Neutrophil (primary cell): ENCODE measurements around the gene UROS.

ENCODE experiments used
- H3K27ac ChIP-seq: fragments of 200-600 bp; sonication (generic); 2 replicates; pipeline ENCODE4 v1.5.1; 2016; ENCODE audit warnings: mild to moderate bottlenecking, moderate library complexity
- H3K27me3 ChIP-seq: fragments of 200-600 bp; sonication (generic); 2 replicates; pipeline ENCODE4 v1.6.0; 2016; ENCODE audit warnings: mild to moderate bottlenecking
- H3K36me3 ChIP-seq: fragments of 200-600 bp; sonication (generic); 2 replicates; pipeline ENCODE4 v1.5.1; 2017
- H3K4me1 ChIP-seq, 2 experiments: fragments of 200-600 bp in 1 of 2; sonication (generic) in 1 of 2; 1 replicate in 1 of 2; 2 replicates in 1 of 2; pipeline versions ENCODE4 v1.5.1 to v1.6.1; 2013 to 2016; ENCODE audit warnings: low read depth in 1 of 2, low read length in 1 of 2, mild to moderate bottlenecking in 1 of 2, moderate library complexity in 1 of 2; ENCODE audit not compliant: control insufficient read depth in 1 of 2, insufficient read depth in 1 of 2
- H3K4me3 ChIP-seq, 2 experiments: fragments of 200-600 bp in 1 of 2; sonication (generic) in 1 of 2; 1 replicate in 1 of 2; 2 replicates in 1 of 2; pipeline ENCODE4 v1.5.1; 2013 to 2016; ENCODE audit warnings: low read depth in 1 of 2, low read length in 1 of 2, mild to moderate bottlenecking in 1 of 2, moderate library complexity in 1 of 2
- H3K9me3 ChIP-seq: fragments of 200-600 bp; sonication (generic); 2 replicates; pipeline ENCODE4 v1.5.1; 2016
- TF ChIP-seq, protein P1 (sequence below): fragments of 200-600 bp; sonication (generic); IDR thresholded peaks from 2 replicates; pipeline ENCODE4 v1.5.1; 2016; ENCODE audit warnings: antibody characterized with exemption

UROS gene

DNA sequence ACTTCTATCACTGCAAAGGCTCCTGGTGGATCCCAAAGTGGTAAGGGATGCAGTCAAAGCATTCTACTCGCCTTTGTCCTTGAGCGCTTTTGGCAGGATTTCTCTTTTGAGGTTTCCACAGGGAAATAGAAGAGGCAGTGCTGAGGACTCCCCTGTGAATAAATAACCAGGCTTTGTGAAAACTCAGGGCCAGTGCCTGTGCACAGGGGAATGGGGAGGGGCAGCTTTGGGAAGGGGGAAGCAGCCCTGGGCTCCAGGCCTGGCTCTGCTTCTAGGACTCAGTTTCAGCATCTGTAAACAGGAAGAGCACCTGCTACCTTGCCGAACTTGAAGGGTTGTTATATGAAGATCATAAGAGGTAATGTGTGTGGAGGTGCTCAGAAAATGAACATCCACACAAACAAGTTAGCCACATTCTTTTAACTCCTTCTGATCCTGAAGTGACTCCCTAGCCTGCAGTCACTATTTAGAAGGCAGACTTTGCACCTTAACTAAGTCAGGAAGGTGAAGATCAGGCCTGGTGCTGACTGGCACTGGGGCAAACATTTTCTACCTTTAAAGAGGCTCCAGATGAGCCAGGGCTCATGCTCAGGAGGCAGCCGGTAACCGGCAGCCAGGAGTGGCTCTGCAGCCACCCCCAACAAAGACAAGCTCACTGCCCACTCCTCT, 24.9 kb downstream of the UROS start:
- TF ChIP-seq, protein P1, sequence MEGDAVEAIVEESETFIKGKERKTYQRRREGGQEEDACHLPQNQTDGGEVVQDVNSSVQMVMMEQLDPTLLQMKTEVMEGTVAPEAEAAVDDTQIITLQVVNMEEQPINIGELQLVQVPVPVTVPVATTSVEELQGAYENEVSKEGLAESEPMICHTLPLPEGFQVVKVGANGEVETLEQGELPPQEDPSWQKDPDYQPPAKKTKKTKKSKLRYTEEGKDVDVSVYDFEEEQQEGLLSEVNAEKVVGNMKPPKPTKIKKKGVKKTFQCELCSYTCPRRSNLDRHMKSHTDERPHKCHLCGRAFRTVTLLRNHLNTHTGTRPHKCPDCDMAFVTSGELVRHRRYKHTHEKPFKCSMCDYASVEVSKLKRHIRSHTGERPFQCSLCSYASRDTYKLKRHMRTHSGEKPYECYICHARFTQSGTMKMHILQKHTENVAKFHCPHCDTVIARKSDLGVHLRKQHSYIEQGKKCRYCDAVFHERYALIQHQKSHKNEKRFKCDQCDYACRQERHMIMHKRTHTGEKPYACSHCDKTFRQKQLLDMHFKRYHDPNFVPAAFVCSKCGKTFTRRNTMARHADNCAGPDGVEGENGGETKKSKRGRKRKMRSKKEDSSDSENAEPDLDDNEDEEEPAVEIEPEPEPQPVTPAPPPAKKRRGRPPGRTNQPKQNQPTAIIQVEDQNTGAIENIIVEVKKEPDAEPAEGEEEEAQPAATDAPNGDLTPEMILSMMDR, result no peak
- H3K4me3 ChIP-seq, result no peak overlapping the region
- peaks cover 29% of the 10 kb centered on the region for H3K36me3 ChIP-seq
- H3K27me3 ChIP-seq, result no peaks in the 10 kb centered on the region
- no peaks in the 10 kb centered on the region for H3K9me3 ChIP-seq
- no peak overlapping the region for H3K27ac ChIP-seq
- H3K4me1 ChIP-seq, result no peaks in the 10 kb centered on the region

DNA sequence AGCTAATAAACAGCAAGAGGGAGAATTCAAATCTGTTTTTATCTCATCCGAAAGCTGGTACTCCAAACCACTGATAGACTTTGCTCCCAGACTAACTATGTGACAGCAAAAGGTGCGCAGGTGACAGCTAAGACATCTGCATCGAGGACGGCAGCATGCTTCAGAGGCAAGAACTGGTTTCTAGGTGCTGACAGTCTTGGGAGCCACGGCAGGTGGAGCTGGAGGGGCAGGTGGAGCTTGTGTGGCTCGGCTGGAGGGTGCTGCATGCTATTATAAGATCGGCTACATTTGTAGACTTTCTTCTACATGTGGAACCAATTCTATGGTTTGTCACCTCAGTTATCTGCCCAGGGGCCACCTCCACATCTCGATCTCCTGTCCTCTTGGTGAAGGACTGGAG, 25.6 kb downstream of the UROS start:
- Histone ChIP-seq H3K9me3 (no peaks in the 10 kb centered on the region), H3K36me3 (peaks cover 36% of the 10 kb centered on the region), H3K27me3 (no peaks in the 10 kb centered on the region), H3K27ac (no peak overlapping the region), H3K4me1 (no peaks in the 10 kb centered on the region), H3K4me3 (no peak overlapping the region)
- TF ChIP-seq, protein P1, result no peak

DNA sequence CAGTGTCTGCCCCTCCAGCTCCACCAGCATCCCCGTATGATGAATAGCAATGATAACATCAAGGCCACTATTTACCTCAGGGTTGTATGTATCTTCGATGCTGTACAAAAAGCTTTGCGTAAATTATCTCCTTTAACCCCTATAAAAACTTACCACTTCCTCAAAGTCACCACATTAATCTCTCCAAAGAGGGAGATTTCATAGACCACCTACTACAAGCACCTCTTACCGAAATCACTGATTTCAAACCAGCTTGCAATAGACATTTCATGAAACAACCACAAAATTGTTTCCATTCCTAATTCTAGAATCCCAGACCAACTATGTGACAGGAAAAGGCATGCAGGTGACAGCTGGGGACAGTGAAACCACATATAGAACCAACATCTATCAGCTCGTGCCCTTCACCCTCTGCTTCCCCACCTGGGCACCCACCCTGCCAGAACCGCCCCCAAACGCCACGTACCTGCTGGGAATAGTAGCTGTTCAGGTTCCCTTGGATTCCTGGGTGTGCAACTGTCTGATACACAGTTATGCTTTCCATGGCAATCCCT, 27.3 kb downstream of the UROS start:
- Histone ChIP-seq H3K27me3 (no peaks in the 10 kb centered on the region), H3K36me3 (peaks cover 45% of the 10 kb centered on the region), H3K27ac (no peak overlapping the region)

DNA sequence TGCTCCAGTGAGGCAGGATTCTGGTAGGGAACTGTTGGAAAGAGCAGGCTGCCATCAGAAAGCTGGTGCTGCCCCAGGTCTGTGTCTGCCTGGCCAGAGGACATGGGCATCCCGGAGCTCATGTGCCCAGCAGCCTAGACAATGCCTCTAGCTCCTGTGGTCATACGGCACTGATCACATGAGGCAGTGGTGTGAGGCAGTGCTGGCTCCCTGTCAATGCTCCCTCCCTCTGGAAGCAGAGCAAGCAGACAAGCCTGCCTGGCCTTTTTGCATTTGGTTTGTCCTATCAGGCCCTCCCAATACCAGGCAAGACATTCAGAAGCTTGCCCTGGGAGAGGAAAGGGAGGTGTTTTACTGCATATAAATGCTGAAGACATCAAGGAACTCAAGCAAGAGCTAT, 27.9 kb downstream of the UROS start:
- H3K4me1 ChIP-seq, result no peaks in the 10 kb centered on the region

More for the DNA sequence above, 27.3 kb downstream of the UROS start:
- H3K4me3 ChIP-seq, result no peak overlapping the region
- TF ChIP-seq, protein P1, result no peak
- H3K4me1 ChIP-seq, result no peaks in the 10 kb centered on the region
- H3K9me3 ChIP-seq, result no peaks in the 10 kb centered on the region

DNA sequence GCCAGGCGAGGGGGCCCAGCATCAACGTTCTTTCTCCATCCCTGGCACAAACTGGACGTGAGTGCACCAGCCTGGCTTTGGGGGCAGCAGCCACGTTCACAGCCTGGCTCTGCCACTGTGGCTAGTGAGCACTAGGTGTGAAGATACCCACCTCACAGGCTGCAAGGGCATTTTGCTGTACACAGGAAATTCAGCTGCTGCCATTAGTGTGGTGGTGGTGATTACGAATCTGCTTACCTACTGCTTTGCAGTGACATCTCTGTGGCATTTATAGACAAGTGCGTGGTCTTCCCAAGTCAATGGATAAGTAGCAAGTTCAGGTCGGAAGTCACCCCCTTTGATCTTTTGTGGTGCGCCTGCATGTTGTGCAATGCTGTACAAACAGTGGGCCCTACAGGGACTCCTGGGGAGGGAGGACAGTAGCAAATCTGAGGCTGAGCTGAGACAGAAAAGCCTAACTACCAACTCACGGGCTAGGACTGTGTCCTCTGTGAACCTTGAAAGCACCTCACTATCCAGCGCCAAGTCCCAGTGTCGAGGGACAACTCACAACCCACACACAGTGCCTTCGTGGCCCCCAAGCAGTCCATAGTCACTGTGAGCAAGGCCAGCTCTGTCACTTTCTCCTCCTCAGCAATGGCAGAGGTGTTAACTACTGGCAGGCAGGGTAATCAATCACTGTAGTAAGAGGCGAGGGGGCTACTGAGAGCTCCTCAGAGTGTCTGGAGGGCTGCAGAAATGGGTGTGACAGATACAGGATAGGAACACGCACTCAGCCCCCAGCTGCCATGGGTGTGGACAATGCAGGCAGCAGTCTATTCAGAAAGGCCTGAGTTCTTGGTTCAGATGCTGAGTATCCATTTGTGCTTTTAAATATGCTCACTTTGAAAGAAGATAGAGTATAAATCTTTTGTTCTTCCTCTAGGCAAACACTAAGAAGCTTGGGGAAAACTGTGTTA, 30.4 kb downstream of the UROS start:
- Histone ChIP-seq H3K27ac (no peak overlapping the region), H3K36me3 (peaks cover 45% of the 10 kb centered on the region), H3K27me3 (no peaks in the 10 kb centered on the region), H3K9me3 (no peaks in the 10 kb centered on the region), H3K4me3 (no peak overlapping the region), H3K4me1 (peaks cover 6 to 9% of the 10 kb centered on the region in 2 experiments)
- TF ChIP-seq, protein P1, result no peak

More for the DNA sequence above, 27.9 kb downstream of the UROS start:
- Histone ChIP-seq H3K27me3 (no peaks in the 10 kb centered on the region), H3K36me3 (peaks cover 45% of the 10 kb centered on the region), H3K27ac (no peak overlapping the region), H3K9me3 (no peaks in the 10 kb centered on the region), H3K4me3 (no peak overlapping the region)
- TF ChIP-seq, protein P1, result no peak
